ENCODE data around the gene HMMR.

The HMMR gene

GRCh38 chr5:163502521-163502920, 42.1 kb downstream of the HMMR start:
- DNase-seq (ENCODE audit: extremely low read depth, low read depth): no peak
- TF ChIP-seq CTCF (IDR thresholded peaks at IDR 0.05; ENCODE audit: low read depth, low read length): no peak

- peak; percentile 75 for DNase-seq (ENCODE audit: extremely low read depth, low read depth)
- peak; percentile 65 for TF ChIP-seq CTCF (IDR thresholded peaks at IDR 0.05; ENCODE audit: low read depth, low read length)
Measured at GRCh38 chr5:163503106-163504078, 43.0 kb downstream of the HMMR start.

GRCh38 chr5:163504079-163504931, 43.9 kb downstream of the HMMR start:
- no peak for DNase-seq (ENCODE audit: extremely low read depth, low read depth)
- no peak for TF ChIP-seq CTCF (IDR thresholded peaks at IDR 0.05; ENCODE audit: low read depth, low read length)

- no peak for DNase-seq (ENCODE audit: extremely low read depth, low read depth)
Measured at GRCh38 chr5:163505049-163505367, 44.6 kb downstream of the HMMR start.

GRCh38 chr5:163505368-163506094, 45.1 kb downstream of the HMMR start, which contains the start of gene MAT2B:
Gene MAT2B, plus strand, starts transcription at chr5:163505619. Its CDS starts 68 bp downstream, at chr5:163505687.
- peak; percentile 76 for DNase-seq (ENCODE audit: extremely low read depth, low read depth)
- peak; percentile 45 for TF ChIP-seq CTCF (IDR thresholded peaks at IDR 0.05; ENCODE audit: low read depth, low read length)

More at GRCh38 chr5:163505049-163505367, 44.6 kb downstream of the HMMR start:
- no peak for TF ChIP-seq CTCF (IDR thresholded peaks at IDR 0.05; ENCODE audit: low read depth, low read length)

- no peak for TF ChIP-seq CTCF (IDR thresholded peaks at IDR 0.05; ENCODE audit: low read depth, low read length)
Measured at GRCh38 chr5:163506095-163506457, 45.6 kb downstream of the HMMR start.

More at GRCh38 chr5:163506095-163506457, 45.6 kb downstream of the HMMR start:
- DNase-seq (ENCODE audit: extremely low read depth, low read depth): no peak
